ENCODE results near the gene CMTM2. TPM values are rescaled to one million over a fixed set of nuclear protein-coding genes. Genes with fewer than 3 reads are reported as not detected.
A peak's percentile ranks its signal among the peaks of the same experiment; 100 is the strongest.
"Not testable (repeated sequence)": the region's sequence is repeated elsewhere in the genome, so short reads cannot be mapped to it uniquely, and the experiment has no call there.

Gene CMTM2
- total RNA-seq, 4 donors from 2014 or later, result not detected

GRCh38 chr16:66605979-66606751 is 26.9 kb downstream of the CMTM2 start:
- TF ChIP-seq EP300 (IDR thresholded peaks at IDR 0.05), result no peak
- TF ChIP-seq POLR2A (IDR thresholded peaks at IDR 0.05), result no peak
- TF ChIP-seq POLR2AphosphoS5 (IDR thresholded peaks at IDR 0.05), result no peak
- TF ChIP-seq CTCF (IDR thresholded peaks at IDR 0.05), result no peak
- Histone ChIP-seq H3K4me3 (peak overlapping the region in 1 of 2 donors; percentile 79), H3K27ac (peak overlapping the region in 3 of 4 donors; percentile 85 to 91 (median 87)), H3K4me1 (peaks cover 0 to 56% (median 17%) of the 10 kb centered on the region in 3 donors), H3K9me3 (no peaks in the 10 kb centered on the region), H3K36me3 (peaks cover 0 to 23% of the 10 kb centered on the region in 2 donors), H3K27me3 (peaks cover 41% of the 10 kb centered on the region)
- no peak for ATAC-seq
- 50 to 60% methylated on average over 1 of the region's 10 CpGs for WGBS, 2 donors (ENCODE audit: low coverage in 1 of 2)

DNA sequence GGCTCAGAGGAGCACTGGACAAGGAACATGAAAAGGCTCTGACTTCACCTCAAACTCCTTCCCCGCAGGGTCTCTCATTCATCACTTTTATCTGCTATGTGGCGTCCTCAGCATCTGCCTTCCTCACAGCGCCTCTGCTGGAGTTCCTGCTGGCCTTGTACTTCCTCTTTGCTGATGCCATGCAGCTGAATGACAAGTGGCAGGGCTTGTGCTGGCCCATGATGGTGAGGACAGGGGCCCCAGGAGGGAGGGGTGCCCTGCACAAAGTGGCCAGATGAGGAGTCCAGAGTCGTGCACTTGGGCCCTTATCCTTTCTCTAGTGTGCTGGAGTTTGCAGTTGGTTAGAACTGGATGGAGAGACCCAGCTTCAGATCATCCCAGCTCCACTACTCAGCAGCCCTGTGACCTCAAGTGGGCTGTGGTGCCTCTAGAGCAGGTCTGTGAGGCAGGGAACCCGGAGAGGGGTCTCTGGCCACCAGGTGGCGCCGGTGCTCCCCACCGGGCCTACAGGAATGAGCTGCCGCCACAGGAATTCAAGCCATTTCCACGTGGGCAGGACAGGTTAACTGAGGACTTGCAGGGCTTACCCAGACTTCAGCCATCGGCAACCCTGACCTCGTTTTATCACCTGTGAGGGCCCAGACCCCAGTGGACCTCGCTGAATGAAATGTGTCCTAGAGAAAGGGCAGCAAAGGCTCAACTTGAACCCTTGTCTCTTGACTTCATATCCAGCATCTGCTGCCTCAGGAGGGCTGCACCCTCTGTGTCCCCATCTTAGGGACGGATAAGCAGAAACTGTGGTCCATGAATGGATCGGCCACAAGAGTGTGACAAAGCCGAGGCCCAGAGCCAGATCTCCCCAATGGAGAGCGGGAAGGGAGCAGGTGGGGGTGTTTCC is 29.2 kb downstream of the CMTM2 start:
- Histone ChIP-seq H3K9me3 (no peaks in the 10 kb centered on the region), H3K4me3 (no peak overlapping the region), H3K27ac (peak overlapping the region in 1 of 4 donors; percentile 54), H3K4me1 (peaks cover 0 to 50% (median 17%) of the 10 kb centered on the region in 3 donors), H3K27me3 (peaks cover 21% of the 10 kb centered on the region), H3K36me3 (peaks cover 0 to 46% of the 10 kb centered on the region in 2 donors)
- ATAC-seq, result peak; percentile 69
- WGBS, 2 donors (ENCODE audit: low coverage in 1 of 2), result 38% methylated on average over 3 of the region's 17 CpGs; no CpG with 5 or more reads in 1 of the 2 donors
- TF ChIP-seq EP300 (IDR thresholded peaks at IDR 0.05), result no peak
- TF ChIP-seq CTCF (IDR thresholded peaks at IDR 0.05), result peak in 3 of 4 experiments; percentile 81 to 95 (median 85)
- peak; percentile 24 for TF ChIP-seq POLR2AphosphoS5 (IDR thresholded peaks at IDR 0.05)
- no peak for TF ChIP-seq POLR2A (IDR thresholded peaks at IDR 0.05)

GRCh38 chr16:66609139-66609510 is 29.9 kb downstream of the CMTM2 start:
- WGBS, 2 donors (ENCODE audit: low coverage in 1 of 2), result no CpG with 5 or more reads among the region's 12 CpGs
- Histone ChIP-seq H3K36me3 (peaks cover 0 to 52% of the 10 kb centered on the region in 2 donors), H3K27ac (peak overlapping the region in 1 of 4 donors; percentile 54), H3K4me1 (peaks cover 0 to 43% (median 11%) of the 10 kb centered on the region in 3 donors), H3K27me3 (peaks cover 16% of the 10 kb centered on the region), H3K4me3 (no peak overlapping the region), H3K9me3 (no peaks in the 10 kb centered on the region)
- no peak for TF ChIP-seq POLR2AphosphoS5 (IDR thresholded peaks at IDR 0.05)
- TF ChIP-seq CTCF (IDR thresholded peaks at IDR 0.05), result no peak
- TF ChIP-seq EP300 (IDR thresholded peaks at IDR 0.05), result no peak
- no peak for TF ChIP-seq POLR2A (IDR thresholded peaks at IDR 0.05)
- ATAC-seq, result no peak

DNA sequence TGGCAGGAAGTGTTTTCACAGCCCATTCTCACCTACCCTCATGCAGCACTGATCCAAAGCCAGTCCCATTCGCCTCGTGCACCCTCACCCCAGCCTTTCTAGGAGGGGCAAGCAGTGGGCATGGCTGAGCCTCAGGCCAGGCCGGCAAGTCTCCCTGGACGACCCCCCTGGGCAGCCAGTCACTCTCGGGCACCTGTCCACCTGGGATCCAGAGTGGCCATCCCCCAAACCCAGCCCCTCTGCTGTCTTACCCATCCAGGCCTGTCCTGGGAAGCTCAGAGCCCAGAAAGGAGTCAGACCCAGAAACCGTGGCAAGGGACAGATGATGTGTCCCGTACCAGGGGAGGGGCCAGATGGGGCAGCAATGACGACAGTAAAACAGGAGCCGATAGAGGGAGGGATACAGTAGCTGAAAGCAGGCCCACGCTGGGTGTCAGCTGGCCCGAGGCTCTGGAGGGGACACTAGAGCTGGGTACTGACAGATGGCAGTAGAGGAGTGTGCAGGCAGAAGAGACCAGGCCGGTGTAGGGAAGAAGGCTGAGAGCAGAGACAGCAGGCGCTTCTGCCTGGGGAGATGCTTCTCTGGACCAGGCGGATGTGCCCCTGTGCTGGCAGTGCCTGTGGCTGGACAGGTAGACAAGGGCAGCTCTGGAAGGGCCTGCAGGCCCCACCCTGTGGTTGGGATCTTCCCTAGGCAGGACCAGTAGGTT is 31.0 kb downstream of the CMTM2 start:
- Histone ChIP-seq H3K27ac (no peak overlapping the region), H3K27me3 (peaks cover 4% of the 10 kb centered on the region), H3K36me3 (peaks cover 0 to 60% of the 10 kb centered on the region in 2 donors), H3K4me3 (no peak overlapping the region), H3K9me3 (no peaks in the 10 kb centered on the region), H3K4me1 (peaks cover 0 to 32% (median 11%) of the 10 kb centered on the region in 3 donors)
- ATAC-seq, result no peak
- 82% methylated on average over 9 of the region's 14 CpGs; no CpG with 5 or more reads in 1 of the 2 donors for WGBS, 2 donors (ENCODE audit: low coverage in 1 of 2)
- TF ChIP-seq POLR2A (IDR thresholded peaks at IDR 0.05) (no peak), POLR2AphosphoS5 (IDR thresholded peaks at IDR 0.05) (no peak)

- whole genome bisulfite sequencing, 2 donors (ENCODE audit: low coverage in 1 of 2), result 85 to 98% methylated on average over 2 to 4 of the region's 8 CpGs
- ATAC-seq, H3K27me3 ChIP-seq, H3K27ac ChIP-seq, H3K9me3 ChIP-seq, H3K4me3 ChIP-seq: not testable (repeated sequence)
- H3K4me1 ChIP-seq, result peaks cover 0 to 16% (median 7%) of the 10 kb centered on the region in 3 donors
- peaks cover 0 to 60% of the 10 kb centered on the region in 2 donors for H3K36me3 ChIP-seq
Measured at GRCh38 chr16:66611911-66612310, 32.6 kb downstream of the CMTM2 start.
